Parathyroid adenoma (tissue), 2 donors: ENCODE results near the gene ME3.

ENCODE experiments used
- H2AFZ ChIP-seq: fragments of 300-600 bp; sonication (generic); one replicate; pipeline ENCODE4 v1.7.0; 2017; ENCODE audit warnings: antibody characterized with exemption, mild to moderate bottlenecking
- H3K27ac ChIP-seq: fragments of 300-600 bp; sonication (generic); one replicate; pipeline ENCODE4 v1.7.0; 2017
- H3K27me3 ChIP-seq: fragments of 300-600 bp; sonication (generic); one replicate; pipeline ENCODE4 v1.7.0; 2017; ENCODE audit warnings: low read length; ENCODE audit not compliant: control insufficient read depth, insufficient read depth
- H3K36me3 ChIP-seq: fragments of 300-600 bp; sonication (generic); one replicate; pipeline ENCODE4 v1.7.0; 2017; ENCODE audit warnings: low read length; ENCODE audit not compliant: control insufficient read depth, insufficient read depth
- H3K4me1 ChIP-seq: fragments of 300-600 bp; sonication (generic); one replicate; pipeline ENCODE4 v1.7.0; 2017; ENCODE audit warnings: control low read depth
- H3K4me2 ChIP-seq: fragments of 300-600 bp; sonication (generic); one replicate; pipeline ENCODE4 v1.7.0; 2017; ENCODE audit warnings: low read length
- H3K4me3 ChIP-seq: fragments of 300-600 bp; sonication (generic); one replicate; pipeline ENCODE4 v1.7.0; 2017; ENCODE audit warnings: low read depth, low read length
- H3K79me2 ChIP-seq: fragments of 300-600 bp; sonication (generic); one replicate; pipeline ENCODE4 v1.7.0; 2017; ENCODE audit warnings: control low read depth
- H3K9ac ChIP-seq: fragments of 300-600 bp; sonication (generic); one replicate; pipeline ENCODE4 v1.7.0; 2017; ENCODE audit warnings: mild to moderate bottlenecking
- H3K9me3 ChIP-seq: fragments of 300-600 bp; sonication (generic); one replicate; pipeline ENCODE4 v1.7.0; 2017; ENCODE audit warnings: low read length; ENCODE audit not compliant: control insufficient read depth
- TF ChIP-seq, protein P1 (sequence below): fragments of 300-600 bp; sonication (generic); IDR thresholded peaks from one replicate; pipeline ENCODE4 v1.7.0; 2017; ENCODE audit warnings: antibody characterized with exemption, mild to moderate bottlenecking
- donor health status: primary hyperparathyroidism.

The ME3 gene

DNA sequence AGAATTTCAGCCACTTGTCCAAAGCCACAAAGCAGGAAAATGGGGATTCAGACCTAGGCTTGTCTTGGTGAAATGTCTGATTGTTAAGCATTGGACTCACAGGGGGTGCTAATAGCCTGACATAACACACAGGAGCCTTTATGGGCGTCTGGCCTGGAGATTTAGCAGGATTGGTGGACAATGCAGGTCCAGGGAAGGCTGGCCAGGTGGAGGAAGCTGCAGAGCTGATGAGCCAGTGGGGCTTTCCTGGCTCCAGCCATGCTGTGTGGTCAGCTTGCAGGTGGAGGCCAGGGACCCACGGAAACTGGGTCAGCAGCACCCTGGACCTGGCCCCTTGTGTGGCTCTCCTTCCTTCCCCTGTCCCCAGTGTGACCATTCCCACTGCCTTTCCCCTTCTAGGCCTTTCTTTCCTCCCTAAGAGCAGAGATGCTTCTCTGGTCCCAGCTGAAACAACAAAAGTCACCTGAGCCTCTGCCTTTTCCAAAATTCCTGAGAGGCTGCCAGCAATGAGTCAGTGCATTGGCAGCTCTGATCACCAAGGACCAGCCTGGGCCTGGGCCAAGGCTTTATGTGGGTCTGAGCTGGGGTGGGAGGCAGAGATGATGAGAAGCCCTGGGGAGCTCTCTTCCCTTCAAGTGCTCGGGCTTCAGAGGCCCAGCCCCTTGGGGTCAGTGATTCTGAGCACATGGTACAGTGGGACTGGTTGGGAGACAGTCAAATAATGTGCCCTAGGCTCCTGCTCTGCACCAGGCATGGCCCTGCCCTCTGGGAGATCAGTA lies 212.5 kb downstream of the ME3 start:
- Histone ChIP-seq H3K4me3 (no peak overlapping the region), H3K27ac (peak overlapping the region; percentile 39), H3K9me3 (no peaks in the 10 kb centered on the region), H2AFZ (no peak overlapping the region), H3K27me3 (no peaks in the 10 kb centered on the region), H3K9ac (no peak overlapping the region), H3K79me2 (no peaks in the 10 kb centered on the region), H3K4me2 (no peak overlapping the region), H3K4me1 (peaks cover 6% of the 10 kb centered on the region), H3K36me3 (no peaks in the 10 kb centered on the region)
- TF ChIP-seq, protein P1, sequence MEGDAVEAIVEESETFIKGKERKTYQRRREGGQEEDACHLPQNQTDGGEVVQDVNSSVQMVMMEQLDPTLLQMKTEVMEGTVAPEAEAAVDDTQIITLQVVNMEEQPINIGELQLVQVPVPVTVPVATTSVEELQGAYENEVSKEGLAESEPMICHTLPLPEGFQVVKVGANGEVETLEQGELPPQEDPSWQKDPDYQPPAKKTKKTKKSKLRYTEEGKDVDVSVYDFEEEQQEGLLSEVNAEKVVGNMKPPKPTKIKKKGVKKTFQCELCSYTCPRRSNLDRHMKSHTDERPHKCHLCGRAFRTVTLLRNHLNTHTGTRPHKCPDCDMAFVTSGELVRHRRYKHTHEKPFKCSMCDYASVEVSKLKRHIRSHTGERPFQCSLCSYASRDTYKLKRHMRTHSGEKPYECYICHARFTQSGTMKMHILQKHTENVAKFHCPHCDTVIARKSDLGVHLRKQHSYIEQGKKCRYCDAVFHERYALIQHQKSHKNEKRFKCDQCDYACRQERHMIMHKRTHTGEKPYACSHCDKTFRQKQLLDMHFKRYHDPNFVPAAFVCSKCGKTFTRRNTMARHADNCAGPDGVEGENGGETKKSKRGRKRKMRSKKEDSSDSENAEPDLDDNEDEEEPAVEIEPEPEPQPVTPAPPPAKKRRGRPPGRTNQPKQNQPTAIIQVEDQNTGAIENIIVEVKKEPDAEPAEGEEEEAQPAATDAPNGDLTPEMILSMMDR = no peak

DNA sequence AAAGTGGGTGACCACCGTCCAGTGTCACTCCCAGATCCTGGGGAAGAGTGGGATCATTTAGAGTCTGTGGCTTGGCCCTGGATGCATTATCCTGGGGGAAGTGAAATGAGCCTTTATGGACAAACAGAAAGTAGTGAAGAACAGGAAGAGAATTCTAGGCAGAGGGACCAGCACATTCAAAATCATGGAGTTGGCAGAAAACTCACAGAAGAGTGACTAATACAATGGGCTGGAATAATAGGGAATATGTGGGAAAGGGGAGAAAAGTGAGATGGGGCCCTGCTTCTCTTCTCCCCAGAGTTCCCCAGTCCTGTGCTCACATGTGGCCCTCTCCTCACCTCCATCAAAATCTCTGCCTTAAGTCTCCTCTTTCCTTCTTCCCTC lies 213.4 kb downstream of the ME3 start:
- Histone ChIP-seq H3K27me3 (no peaks in the 10 kb centered on the region), H3K79me2 (no peaks in the 10 kb centered on the region), H3K4me2 (no peak overlapping the region), H2AFZ (no peak overlapping the region), H3K4me1 (peaks cover 6% of the 10 kb centered on the region), H3K9me3 (no peaks in the 10 kb centered on the region), H3K36me3 (no peaks in the 10 kb centered on the region), H3K27ac (no peak overlapping the region), H3K4me3 (no peak overlapping the region), H3K9ac (no peak overlapping the region)
- TF ChIP-seq, protein P1 = no peak

DNA sequence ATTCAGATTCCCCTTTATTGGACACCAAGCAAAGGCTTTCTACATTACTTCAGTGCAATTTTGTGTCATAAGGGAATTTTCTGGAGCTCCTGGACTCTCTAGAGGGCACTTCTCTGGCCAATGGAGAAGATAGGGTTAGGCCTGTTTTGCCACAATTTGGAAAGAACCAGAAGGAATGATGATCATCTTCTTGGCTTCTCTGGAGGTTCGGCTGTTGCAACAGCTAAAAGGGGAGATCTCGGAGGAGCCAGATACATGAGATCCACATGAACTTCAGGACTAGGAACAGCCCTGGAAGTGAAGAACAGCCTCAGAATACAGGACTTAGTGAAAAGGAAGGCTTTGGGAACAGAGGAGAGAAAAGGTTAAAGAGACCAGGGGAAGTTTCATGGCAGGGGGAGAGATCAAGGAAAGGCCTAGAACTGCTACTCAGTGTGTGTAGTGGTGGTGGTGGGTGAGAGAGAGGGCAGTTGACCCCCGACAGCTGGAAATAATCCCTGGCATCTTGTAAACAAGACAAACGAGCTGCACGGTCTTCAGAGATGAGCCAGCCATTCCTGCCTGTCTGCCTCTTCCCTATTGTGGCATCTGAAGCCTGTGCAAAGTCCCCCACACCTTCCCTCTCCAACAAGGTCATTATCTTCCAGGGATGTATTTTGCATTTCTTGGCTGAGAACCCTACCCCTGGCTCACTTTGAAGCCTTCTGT lies 214.0 kb downstream of the ME3 start:
- peaks cover 6% of the 10 kb centered on the region for H3K4me1 ChIP-seq
- no peaks in the 10 kb centered on the region for H3K9me3 ChIP-seq
- H2AFZ ChIP-seq = no peak overlapping the region
- H3K27me3 ChIP-seq = no peaks in the 10 kb centered on the region
- H3K36me3 ChIP-seq = no peaks in the 10 kb centered on the region
- no peak overlapping the region for H3K9ac ChIP-seq
- H3K79me2 ChIP-seq = no peaks in the 10 kb centered on the region
- no peak overlapping the region for H3K27ac ChIP-seq
- H3K4me2 ChIP-seq = no peak overlapping the region
- no peak overlapping the region for H3K4me3 ChIP-seq
- TF ChIP-seq, protein P1 = no peak

DNA sequence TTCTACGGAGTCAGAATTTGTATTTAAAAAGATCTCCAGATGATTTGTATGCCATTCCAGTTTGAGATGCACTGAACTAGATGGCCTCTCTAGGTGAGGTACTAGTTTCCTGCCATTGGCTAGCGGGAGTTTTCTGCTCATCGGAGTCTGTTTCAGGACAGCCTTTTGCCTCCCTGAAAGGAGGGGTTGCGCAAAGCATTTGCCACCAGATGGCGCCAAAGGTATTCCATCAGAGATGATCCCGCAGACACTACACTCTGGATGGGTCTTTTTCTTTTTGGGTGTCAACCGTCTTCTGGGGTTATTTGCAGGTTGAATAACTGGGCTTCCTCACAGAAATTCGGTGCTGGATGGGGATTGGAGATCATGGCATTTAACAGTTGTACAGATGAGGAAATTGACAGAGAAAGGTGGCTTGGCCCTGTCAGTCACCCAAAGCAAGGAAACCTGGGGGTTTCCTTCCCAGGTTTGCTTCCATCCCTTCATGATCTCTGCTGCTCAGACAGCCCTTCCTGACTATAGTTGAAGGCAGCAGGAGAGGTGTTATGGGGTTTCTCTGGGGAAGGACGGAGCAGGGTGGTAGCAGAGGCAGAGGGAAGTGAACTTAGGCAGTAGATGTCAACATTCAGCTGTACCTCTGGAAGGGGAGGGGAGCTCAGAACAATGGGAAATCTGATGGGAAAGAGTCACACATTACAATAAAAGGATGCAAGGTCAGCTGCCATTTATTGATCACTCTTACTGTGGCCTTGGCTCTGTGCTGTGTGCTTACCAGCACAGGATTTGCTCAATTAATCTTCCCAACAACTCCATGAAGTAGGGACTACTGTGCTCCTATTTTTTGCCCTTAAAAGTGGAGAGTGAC lies 216.1 kb downstream of the ME3 start:
- Histone ChIP-seq H3K79me2 (no peaks in the 10 kb centered on the region), H3K4me3 (no peak overlapping the region), H3K27me3 (no peaks in the 10 kb centered on the region), H3K27ac (peak overlapping the region; percentile 42), H2AFZ (no peak overlapping the region), H3K9ac (no peak overlapping the region), H3K4me2 (no peak overlapping the region), H3K4me1 (peaks cover 6% of the 10 kb centered on the region), H3K36me3 (no peaks in the 10 kb centered on the region), H3K9me3 (no peaks in the 10 kb centered on the region)
- TF ChIP-seq, protein P1 = peak; percentile 79
